Esophagus muscularis mucosa (tissue), 4 donors: ENCODE results near the gene ENG. TPM values are rescaled to one million over a fixed set of nuclear protein-coding genes. Genes with fewer than 3 reads are reported as not detected.
"Not testable (repeated sequence)": the region's sequence is repeated elsewhere in the genome, so short reads cannot be mapped to it uniquely, and the experiment has no call there.

Experiments
- DNase-seq: peaks from one replicate; pipeline ENCODE4 v3.0.0-alpha.2; 2017; ENCODE audit errors: extremely low spot score
- H3K27ac ChIP-seq, 4 donors: fragments of 200-600 bp; sonication (generic); replicated peaks in 1 of 4; 1 replicate in 3 of 4; 2 replicates in 1 of 4; pipeline ENCODE4 v1.5.1; 2016 to 2019; ENCODE audit warnings: mild to moderate bottlenecking in 1 of 4
- H3K27me3 ChIP-seq, 4 donors: fragments of 200-600 bp; sonication (generic); one replicate each; pipeline versions ENCODE4 v1.5.1 to v1.6.0; 2016 to 2019
- H3K36me3 ChIP-seq, 4 donors: fragments of 200-600 bp; sonication (generic); one replicate each; pipeline ENCODE4 v1.5.1; 2016 to 2019
- H3K4me1 ChIP-seq, 4 donors: fragments of 200-600 bp; sonication (generic); one replicate each; pipeline ENCODE4 v1.5.1; 2016 to 2019
- H3K4me3 ChIP-seq, 4 donors: fragments of 200-600 bp; sonication (generic); 1 replicate in 2 of 4; 2 replicates in 2 of 4; pipeline ENCODE4 v1.5.1; 2016 to 2019; ENCODE audit warnings: mild to moderate bottlenecking in 4 of 4, moderate library complexity in 1 of 4
- H3K9me3 ChIP-seq, 4 donors: fragments of 200-600 bp; sonication (generic); 1 replicate in 3 of 4; 2 replicates in 1 of 4; pipeline ENCODE4 v1.5.1; 2016 to 2019
- EP300 ChIP-seq: sonication (generic); formaldehyde crosslinking; IDR thresholded peaks from one replicate; pipeline ENCODE4 v1.6.1; 2017; ENCODE audit warnings: antibody characterized with exemption
- POLR2A ChIP-seq: fragments of 450-650 bp; IDR thresholded peaks from one replicate; pipeline ENCODE4 v1.6.1; 2017; ENCODE audit warnings: antibody characterized with exemption, moderate library complexity, mild to moderate bottlenecking, low read depth
- POLR2AphosphoS5 ChIP-seq, 2 donors: sonication (generic); formaldehyde crosslinking; IDR thresholded peaks; one replicate each; pipeline ENCODE4 v1.6.1; 2017; ENCODE audit warnings: antibody characterized with exemption in 2 of 2
- WGBS: methylation state at CpG from one replicate; pipeline ENCODE4 v1.1.5; 2018; 5-methylcytosine and 5-hydroxymethylcytosine counted together
- intact Hi-C: fragments of 100-400 bp; cut with DNase I; formaldehyde crosslinking; loops from one replicate; pipeline ENCODE4 v1.15.1; 2023
- total RNA-seq, 4 donors: library from RNA; depleted of rRNA; stranded (reverse); fragments of >200 nt; gene quantifications; one replicate each; pipeline versions ENCODE4 v1.1.0 to v1.2.1, GENCODE V29; 2016
- TF ChIP-seq, protein P1 (sequence below), 3 experiments: fragments of 200-600 bp in 2 of 3; fragments of 450-650 bp in 1 of 3; sonication (generic) in 2 of 3; IDR thresholded peaks; one replicate each; pipeline ENCODE4 v1.5.1; 2017 to 2019; ENCODE audit warnings: antibody characterized with exemption in 3 of 3, mild to moderate bottlenecking in 2 of 3, moderate library complexity in 1 of 3

The ENG gene
- total RNA-seq, 4 donors from 2014 or later: 36.5 to 91.2 (median 78.3) TPM

- no peak for DNase-seq
- peaks cover 0 to 8% (median 6%) of the 10 kb centered on the region in 4 donors for H3K9me3 ChIP-seq
- H3K27ac ChIP-seq: peak overlapping the region in 3 of 4 donors; percentile 66 to 75 (median 68)
- H3K4me3 ChIP-seq: peak overlapping the region in 2 of 4 donors; percentile 17 to 27
- intact Hi-C loops: no loop called here
- TF ChIP-seq EP300 (no peak), POLR2A (no peak), POLR2AphosphoS5 (IDR thresholded peaks at IDR 0.05) (no peak)
- TF ChIP-seq, protein P1, sequence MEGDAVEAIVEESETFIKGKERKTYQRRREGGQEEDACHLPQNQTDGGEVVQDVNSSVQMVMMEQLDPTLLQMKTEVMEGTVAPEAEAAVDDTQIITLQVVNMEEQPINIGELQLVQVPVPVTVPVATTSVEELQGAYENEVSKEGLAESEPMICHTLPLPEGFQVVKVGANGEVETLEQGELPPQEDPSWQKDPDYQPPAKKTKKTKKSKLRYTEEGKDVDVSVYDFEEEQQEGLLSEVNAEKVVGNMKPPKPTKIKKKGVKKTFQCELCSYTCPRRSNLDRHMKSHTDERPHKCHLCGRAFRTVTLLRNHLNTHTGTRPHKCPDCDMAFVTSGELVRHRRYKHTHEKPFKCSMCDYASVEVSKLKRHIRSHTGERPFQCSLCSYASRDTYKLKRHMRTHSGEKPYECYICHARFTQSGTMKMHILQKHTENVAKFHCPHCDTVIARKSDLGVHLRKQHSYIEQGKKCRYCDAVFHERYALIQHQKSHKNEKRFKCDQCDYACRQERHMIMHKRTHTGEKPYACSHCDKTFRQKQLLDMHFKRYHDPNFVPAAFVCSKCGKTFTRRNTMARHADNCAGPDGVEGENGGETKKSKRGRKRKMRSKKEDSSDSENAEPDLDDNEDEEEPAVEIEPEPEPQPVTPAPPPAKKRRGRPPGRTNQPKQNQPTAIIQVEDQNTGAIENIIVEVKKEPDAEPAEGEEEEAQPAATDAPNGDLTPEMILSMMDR (IDR thresholded peaks at IDR 0.05): no peak
- 84% methylated on average over 12 of the region's 12 CpGs for WGBS
- H3K4me1 ChIP-seq: peaks cover 26 to 59% (median 49%) of the 10 kb centered on the region in 4 donors
- no peaks in the 10 kb centered on the region for H3K27me3 ChIP-seq
- peaks cover 0 to 60% (median 2%) of the 10 kb centered on the region in 4 donors for H3K36me3 ChIP-seq
Observed at GRCh38 chr9:127847833-127848755, 6.4 kb downstream of the ENG start.

- DNase-seq: no peak
- Histone ChIP-seq H3K4me1 (peaks cover 30 to 50% (median 39%) of the 10 kb centered on the region in 4 donors), H3K27ac (peak overlapping the region; percentile 54 to 75 (median 67)), H3K36me3 (peaks cover 0 to 60% (median 6%) of the 10 kb centered on the region in 4 donors), H3K9me3 (peaks cover 0 to 8% (median 6%) of the 10 kb centered on the region in 4 donors), H3K27me3 (no peaks in the 10 kb centered on the region), H3K4me3 (peak overlapping the region in 2 of 4 donors; percentile 17 to 27)
- TF ChIP-seq, protein P1 (IDR thresholded peaks at IDR 0.05): no peak
- TF ChIP-seq POLR2A (no peak), POLR2AphosphoS5 (IDR thresholded peaks at IDR 0.05) (no peak), EP300 (no peak)
- 57% methylated on average over 6 of the region's 6 CpGs for WGBS
- intact Hi-C loops: no loop called here
Observed at GRCh38 chr9:127847178-127847510, 7.3 kb downstream of the ENG start.

DNA sequence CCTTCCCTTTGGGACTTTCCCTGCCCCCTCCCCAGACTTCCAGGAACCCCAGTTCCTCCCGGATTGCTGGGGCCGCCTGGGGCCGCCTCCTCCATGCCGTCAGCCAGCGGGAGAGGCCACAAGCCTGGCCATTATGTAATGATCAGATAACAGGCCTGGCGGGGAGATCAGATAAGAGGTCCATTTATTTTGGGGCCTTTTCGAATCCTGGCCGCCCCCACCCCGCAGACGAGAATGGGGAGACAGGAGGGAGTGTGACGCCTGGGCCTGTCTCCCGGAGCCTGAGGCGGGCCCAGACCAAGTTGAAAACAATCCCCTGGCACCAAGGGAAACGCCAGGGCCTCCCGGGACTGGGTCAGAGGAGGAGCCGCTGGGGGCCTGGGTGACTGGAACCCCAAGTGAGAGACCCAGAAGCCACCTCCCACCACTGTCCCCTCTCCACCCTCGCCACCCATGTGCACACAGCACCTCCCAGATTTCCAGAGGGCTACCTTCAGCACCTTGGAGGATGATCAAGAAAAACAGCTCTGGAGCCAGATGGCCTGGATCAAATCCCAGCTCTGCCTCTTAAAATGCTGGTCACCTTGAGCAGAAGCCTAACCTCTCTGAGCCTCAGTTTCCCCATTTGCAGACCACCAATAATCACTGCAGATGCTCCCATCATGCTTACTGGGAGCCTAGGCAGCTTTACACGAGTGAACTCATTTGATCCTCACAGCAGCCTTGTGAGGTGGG is 7.8 kb downstream of the ENG start:
- Histone ChIP-seq H3K27me3 (no peaks in the 10 kb centered on the region), H3K9me3 (peaks cover 0 to 8% (median 6%) of the 10 kb centered on the region in 4 donors), H3K36me3 (peaks cover 0 to 60% (median 7%) of the 10 kb centered on the region in 4 donors), H3K4me1 (peaks cover 33 to 47% (median 38%) of the 10 kb centered on the region in 4 donors), H3K27ac (peak overlapping the region; percentile 54 to 75 (median 67)), H3K4me3 (peak overlapping the region in 3 of 4 donors; percentile 1 to 27 (median 17))
- 59% methylated on average over 10 of the region's 18 CpGs for WGBS
- intact Hi-C loops: no loop called here
- DNase-seq: no peak
- no peak for TF ChIP-seq POLR2A

DNA sequence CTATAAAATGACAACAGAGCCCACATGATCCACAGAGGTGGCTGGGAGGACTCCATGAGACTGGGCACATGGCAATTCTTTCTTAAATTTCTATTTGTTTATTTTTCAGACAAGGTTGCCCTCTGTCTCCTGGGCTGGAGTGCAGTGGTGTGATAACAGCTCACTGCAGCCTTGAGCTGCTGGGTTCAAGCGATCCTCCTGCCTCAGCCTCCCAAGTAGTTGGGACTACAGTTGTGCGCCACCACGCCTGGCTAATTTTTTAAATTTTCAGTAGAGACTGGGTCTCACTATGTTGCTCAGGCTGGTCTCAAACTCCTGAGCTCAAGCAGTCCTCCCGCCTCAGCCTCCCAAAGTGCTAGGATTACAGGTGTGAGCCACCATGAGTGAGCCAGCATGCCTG is 8.8 kb downstream of the ENG start:
- H3K27ac ChIP-seq: peak overlapping the region; percentile 54 to 75 (median 67)
- intact Hi-C loops, H3K27me3 ChIP-seq, H3K9me3 ChIP-seq, DNase-seq, H3K4me3 ChIP-seq: not testable (repeated sequence)
- 89% methylated on average over 4 of the region's 4 CpGs for WGBS
- H3K36me3 ChIP-seq: peaks cover 0 to 60% (median 11%) of the 10 kb centered on the region in 4 donors
- H3K4me1 ChIP-seq: peaks cover 38 to 52% (median 46%) of the 10 kb centered on the region in 4 donors

- WGBS: 75% methylated on average over 16 of the region's 16 CpGs
- TF ChIP-seq POLR2AphosphoS5 (IDR thresholded peaks at IDR 0.05): peak; percentile 5 to 42
- TF ChIP-seq, protein P1 (IDR thresholded peaks at IDR 0.05): no peak
- intact Hi-C loops: no loop called here
- H3K4me3 ChIP-seq: no peak overlapping the region
- H3K4me1 ChIP-seq: peaks cover 38 to 59% (median 54%) of the 10 kb centered on the region in 4 donors
- no peak for DNase-seq
- peaks cover 0 to 60% (median 14%) of the 10 kb centered on the region in 4 donors for H3K36me3 ChIP-seq
- H3K27me3 ChIP-seq: no peaks in the 10 kb centered on the region
- peaks cover 0 to 8% (median 6%) of the 10 kb centered on the region in 4 donors for H3K9me3 ChIP-seq
- peak overlapping the region; percentile 54 to 75 (median 67) for H3K27ac ChIP-seq
Observed at GRCh38 chr9:127844821-127845359, 9.6 kb downstream of the ENG start.
